NK-92 treated with Interleukin-12 subunit alpha and Interleukin-12 subunit beta, amount 100 ng/mL, for 24 hours (cell line): ENCODE measurements around the gene GAL.

Source experiments
- DNase-seq: peaks from one replicate; lab custom pipeline; 2025; lab: John Stamatoyannopoulos, UW

GAL gene

DNA sequence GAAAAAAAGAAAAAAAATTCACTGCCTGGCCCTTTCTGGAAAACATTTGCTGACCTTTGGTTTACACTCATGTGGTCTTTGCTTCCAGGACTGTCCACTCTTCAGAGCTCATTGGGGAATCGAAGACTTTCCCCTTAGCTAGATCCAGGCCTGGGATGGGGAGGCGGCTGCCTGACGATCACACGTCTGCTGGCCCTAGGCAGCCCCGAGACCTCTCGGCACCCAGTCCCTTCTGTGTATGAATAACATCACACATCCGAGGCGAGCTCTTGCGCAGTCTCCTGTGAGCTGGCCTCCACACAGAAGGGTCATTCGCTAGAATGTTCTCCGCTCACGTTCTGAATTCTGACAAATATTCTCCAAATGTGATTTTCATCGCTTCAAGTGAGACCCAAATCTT, 25.7 kb upstream of the GAL start:
- DNase-seq: no peak

DNA sequence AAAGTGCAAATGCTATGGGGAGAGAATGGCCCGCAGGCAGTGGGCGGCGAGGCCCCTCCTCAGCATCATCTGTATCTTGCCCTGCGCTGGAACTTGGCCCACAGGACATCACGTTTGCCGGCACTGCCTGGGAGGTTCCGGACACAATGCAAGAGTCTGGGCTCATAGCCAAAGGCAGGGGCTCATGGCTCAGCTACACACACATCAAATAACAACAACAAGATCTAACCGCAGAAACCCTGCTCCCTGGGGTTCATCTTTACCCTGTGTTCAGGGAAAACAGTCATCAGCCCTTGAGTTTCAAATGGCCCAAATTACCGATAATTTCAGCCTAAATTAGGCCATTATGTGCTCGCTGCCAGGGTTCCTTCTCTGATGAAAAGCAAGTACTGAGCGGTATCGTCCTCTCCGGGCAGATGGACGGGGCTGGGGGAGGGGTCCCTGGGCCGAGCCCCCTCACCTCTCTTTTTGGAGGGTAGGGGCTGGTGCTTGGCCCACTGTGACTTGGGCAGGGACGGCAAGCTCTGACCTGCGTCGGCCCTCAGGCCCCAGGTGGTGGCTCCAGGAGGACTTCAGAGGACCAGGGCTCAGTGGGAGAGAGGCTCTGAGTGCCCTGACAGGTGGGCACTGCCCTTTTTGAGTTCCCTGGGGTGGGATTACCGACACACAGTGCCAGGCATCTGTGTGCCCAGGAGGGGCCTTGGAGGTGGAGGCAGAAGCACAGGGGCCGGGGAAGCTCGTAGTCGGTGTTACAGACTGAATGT, 25.0 kb upstream of the GAL start:
- DNase-seq: no peak

DNA sequence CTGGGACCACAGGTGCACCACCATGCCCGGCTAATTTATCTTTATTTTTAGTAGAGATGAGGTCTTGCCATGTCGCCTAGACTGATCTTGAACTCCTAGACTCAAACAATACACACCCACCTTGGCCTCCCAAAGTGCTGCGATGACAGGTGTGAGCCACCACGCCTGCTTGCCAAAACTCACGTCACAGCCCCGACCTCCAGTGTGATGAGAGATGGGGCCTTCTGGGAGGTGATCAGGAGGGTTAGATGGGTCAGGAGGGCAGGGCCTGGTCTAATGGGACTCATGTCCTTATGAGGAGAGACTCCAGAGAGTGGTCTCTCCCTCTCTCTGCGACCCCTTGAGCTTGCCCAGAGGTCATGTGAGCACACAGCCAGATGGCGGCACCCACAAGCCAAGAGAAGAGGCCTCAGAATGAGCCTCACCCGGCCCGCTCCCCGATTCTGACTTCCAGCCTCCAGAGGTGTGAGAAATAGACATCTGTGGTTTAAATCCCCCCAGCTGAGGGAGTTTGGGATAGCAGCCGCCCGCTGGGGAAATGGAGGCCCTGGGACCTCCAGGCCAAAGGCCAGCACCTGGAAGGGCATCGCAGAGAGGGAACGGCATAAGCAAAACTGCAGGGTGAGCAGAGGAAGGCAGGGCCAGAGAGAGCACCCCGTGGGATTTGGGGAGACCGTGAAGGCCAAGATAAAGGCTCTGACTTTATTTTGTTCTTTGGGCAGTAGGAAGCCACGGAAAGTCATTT, 24.1 kb upstream of the GAL start:
- no peak for DNase-seq

DNA sequence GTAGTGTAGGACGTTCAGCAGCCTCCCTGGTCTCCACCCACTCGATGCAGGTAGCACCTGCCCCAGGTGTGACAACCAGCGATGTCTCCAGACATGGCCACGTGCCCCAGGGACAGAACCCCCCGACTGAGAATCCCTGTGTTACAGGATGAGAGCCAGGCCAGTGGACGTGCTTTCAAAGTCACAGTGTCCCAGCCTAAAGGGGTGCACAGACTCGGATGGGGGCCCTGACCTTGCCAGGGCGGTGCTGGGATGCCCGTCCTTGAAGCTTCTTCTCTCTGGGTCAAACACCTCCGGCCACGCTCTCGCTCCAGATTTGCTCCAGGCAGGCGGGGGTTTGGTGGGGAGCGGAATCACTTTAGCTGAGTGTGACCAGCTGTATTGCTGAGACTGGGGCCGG, 23.3 kb upstream of the GAL start:
- DNase-seq: no peak

DNA sequence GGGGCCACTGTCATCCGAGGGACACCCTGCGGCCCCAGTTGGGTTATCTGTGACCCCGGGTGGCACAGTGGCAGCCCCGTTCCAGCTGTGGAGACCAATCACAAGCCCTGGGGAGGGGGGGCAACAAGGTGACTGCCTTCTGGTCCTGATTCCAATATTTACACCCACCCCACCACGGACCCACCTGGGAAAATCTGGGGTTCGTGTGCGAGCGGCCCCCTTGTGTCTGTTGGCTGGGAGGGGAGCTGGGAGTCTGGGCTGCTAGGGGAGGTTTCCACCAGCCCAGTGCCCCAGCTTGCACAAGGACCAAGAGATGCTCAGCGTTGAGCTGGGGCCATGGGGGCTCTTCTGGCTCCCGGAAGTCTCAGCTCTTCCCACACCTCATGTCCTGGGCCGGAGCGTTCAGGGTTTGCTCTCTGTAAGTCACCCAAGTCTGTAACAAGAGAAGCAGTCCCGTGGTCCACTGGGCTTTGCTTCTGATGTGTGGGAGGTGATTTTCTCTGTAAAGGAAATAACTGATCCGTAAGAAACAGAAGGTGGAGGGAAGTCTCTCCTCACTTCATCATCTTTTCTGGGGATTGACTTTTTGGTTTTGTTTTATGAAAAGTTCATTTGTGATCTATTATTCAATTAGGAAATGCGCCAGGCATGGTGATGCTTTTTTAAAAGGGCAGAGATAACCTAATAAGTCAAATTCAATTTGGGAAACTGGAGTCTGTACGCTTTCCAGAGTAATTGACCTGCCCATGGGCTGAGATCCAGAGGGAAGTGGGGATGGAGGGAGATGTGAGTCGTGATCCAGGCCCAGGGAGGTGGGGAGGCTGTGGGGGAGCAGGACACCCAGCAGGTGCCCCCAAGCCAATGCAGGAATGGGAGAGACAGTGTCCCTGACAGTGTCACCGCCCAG, 22.4 kb upstream of the GAL start:
- no peak for DNase-seq

DNA sequence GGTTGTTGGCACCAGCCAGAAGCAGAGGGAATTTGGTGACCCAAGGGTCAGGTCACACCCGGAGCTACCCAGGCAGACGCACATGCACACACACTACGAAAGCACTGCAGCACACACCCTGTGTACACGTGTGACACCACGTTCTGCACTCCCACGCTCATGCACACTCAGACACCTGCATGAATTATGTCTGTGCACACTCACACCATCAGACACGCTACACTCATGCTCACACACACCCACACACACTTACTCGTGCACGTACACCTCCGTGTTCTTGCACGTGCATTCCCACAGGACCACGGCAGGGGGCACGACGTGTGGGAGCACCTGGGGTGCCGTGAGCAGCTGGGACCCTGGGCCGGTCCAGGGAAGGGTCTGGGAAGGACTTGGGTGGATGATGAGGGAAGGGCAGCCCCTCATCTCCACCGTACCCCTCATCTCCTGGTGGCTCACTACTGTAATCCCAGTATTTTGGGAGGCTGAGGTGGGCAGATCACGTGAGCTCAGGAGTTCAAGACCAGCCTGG, 20.8 kb upstream of the GAL start:
- no peak for DNase-seq

DNA sequence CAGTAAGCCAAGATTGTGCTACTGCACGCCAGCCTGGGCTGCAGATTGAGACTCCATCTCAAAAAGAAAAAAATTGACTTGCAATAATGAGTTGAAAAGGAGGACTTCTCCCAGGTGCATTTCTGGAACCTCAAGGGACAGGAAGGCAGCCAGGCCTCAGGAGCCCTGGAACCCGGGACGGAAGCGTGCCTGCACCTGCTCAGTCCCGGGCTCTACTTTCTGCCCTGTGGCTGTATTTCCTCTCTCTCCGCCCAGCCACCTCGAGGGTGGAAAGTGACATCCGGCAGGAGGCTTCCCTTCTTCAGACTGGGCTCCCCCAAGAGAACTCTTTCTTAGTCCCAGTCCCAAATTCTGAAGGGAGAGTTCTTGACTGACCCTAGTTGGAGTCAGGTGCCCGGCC, 20.2 kb upstream of the GAL start:
- DNase-seq: no peak

DNA sequence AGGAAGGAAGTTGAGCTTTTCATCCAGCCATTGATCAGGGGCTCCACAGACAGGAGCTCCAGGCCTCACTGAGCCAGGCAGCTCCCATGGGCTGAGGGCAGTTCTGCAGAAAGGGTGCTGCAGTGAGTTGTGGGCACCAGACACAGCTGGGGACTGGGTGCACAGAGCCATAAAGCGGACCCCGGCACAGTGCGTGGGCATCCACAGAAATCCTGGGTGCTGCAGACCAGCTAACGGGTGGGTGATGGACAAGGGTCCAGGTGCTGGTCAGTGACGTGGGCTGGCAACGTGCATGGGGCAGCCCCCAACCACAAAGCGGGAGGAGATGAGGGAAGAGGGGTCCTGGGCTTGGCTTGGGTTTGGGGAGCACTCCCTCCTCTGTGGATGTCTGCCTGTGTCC, 19.4 kb upstream of the GAL start:
- DNase-seq: no peak

DNA sequence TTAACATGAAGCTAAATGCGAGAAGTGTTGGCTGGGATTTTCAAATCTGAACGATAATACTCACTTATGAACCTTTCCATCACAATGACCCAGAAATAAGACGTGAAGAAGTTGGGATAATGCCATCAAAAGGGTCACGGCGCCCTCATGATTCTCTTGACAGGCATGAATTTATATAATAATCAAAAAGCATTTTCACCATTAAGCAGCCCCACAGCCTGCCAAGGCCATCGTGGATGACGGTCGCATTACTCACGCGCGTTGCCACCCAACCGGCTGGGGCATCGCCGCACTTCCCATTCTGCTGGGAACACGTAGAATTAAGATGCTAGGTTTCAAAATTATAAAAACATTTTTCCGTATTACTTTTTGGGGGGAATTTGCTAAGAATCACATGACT, 18.9 kb upstream of the GAL start:
- DNase-seq: no peak

DNA sequence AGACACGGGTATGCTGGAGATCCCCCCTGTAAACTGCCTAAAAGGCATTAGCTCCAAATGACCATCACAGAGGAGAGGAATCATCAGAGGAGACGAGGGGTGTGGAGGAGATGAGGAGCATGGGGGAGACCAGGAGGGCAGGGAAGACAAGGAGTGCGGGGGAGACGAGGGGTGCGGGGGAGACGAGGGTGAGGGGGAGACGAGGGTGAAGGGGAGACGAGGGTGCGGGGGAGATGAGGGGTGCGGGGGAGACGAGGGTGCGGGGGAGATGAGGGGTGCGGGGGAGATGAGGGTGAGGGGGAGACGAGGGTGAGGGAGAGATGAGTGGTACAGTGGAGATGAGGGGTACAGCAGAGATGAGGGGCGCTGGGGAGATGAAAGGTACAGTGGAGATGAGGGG, 17.5 kb upstream of the GAL start:
- no peak for DNase-seq

DNA sequence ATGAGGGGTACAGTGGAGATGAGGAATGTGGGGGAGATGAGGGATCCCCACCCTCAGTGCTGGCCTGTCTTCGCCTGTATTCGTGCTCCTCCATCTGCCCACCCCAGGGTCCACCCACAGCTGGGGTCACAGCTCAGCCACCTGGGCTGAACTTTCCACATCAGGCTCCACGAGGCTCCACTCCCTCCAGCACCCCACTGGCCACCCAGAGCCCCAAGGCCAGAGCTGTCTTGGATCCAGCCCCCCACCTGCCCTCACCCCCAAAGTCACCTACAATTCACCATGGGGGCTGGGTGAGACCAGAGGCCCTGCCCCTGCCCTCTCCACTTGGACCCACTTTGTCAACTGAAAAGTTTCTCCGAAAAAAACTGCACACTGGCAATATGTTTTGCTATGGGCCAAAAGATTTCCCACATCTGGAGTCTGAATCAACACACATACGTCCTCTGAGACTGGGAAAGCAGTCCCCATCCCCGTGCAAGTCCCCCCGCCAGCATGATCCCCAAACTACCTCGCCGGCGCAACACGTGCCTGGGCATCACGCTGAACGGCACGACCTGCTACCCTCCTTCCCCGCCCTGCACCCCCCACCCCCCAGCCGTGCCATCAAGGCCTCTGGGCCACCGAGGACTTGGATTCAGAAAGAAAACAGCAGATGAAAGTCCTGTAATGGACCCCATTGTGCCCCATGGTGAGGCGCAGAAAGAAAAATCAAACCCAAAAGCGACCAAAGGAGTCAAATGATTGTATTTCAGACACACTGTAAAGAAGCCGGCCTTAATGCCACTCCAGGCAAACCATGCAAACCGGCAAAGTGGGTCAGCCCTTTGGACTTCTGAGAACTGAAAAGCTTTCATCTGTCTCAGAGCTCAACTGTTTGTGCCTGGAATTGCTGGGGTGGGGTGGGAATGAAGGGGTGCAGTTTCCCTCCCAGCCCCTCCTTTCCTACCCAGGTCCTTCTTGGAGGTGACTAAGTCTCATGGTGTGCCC, 16.5 kb upstream of the GAL start:
- no peak for DNase-seq

DNA sequence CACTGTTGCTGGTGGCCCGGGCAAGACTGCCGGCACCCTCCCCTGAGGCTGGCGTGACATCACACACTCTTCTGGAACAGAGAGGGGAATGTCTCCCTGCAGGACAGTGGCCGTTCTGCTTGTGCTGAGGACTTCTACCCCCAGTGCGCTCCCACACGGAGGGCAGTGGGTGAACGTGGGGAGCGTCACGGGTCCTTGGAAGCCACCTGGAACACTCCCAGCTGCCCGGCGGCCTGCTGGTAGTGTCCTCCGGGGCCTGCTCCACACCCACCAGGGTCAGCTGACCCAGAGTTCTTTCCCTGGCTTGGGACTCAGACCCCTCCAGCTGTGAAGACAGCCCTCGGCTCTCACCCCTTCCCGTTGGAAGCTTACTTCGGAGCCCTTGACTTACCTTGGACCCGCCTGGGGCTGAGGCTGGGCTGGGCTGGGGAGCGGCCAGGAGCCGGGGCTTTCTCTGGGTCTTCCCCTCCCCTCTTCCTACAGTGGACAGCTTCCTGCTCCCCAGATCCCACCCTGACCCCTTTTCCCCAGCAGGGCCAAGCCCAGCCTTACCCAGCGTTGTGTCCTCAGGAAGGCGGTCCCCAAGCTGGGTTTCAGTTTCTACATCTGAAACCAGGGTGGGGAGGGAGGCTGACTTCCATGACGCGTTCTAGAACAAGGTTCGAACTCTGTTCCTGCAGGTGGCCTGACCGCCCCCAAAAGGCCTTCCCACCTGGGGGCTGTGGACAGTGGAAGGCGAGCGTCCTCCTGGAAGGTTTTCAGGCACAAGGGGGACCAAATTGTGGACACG, 14.8 kb upstream of the GAL start:
- no peak for DNase-seq

DNA sequence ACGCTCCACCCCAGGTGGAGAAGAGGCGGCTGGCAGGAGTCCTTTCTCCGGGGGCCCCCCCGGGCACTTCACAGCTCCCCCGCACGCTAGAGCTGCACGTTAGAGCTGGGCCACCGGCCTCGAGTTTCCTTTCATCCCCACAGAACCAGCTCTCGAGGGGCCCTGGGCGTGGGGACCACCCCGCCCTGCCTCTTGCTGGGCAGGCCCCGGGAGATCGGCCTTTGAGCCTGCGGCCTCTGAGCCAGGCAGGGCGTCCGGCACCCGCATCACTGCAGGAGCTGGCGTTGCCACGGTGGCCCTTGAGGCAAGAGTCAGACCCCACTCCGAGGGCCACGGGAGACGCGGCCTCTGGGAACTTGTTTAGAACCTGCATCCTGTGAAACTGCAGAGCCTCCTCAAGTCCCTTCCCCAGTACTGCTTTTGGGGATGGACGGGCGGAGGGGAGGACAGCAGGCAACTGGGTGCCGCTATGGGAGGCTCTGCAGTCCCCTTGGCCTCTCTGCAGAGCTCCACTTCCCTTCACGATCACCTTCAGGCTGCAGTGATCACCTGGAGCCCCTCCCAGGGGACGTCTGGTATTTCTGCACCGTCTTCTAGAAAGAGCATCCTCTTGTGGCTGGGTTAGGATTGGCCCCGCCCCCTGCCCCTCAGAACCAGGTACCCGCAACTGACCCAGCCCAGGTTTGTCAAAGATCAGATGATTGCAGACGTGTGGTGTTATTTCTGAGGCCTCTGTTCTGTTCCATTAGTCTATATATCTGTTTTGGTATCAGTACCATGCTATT, 13.9 kb upstream of the GAL start:
- no peak for DNase-seq

DNA sequence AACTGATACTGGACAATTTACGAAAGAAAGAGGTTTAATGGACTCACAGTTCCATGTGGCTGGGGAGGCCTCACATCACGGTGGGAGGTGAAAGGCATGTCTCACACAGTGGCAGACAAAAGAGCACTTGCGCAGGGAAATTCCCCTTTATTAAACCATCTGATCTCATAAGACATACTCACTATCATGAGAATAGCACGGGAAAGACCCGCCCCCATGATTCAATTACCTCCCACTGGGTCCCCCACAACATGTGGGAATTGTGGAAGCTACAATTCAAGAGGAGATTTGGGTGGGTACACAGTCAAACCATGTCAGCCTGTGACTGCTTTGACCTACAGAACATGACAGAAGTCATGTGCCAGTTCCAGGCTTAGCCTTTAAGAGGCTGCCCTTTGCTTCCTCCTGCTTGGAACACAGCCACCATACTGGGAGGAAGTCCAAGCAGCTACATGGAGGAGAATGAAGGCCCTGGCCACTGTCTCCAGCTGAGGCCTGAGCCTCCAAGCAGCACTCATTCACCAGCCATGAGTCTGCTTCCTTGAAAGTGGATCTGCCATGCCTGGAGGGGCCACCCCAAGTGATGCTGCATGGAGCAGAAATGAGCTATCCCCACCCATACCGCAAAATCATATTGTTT, 10.9 kb upstream of the GAL start:
- no peak for DNase-seq

DNA sequence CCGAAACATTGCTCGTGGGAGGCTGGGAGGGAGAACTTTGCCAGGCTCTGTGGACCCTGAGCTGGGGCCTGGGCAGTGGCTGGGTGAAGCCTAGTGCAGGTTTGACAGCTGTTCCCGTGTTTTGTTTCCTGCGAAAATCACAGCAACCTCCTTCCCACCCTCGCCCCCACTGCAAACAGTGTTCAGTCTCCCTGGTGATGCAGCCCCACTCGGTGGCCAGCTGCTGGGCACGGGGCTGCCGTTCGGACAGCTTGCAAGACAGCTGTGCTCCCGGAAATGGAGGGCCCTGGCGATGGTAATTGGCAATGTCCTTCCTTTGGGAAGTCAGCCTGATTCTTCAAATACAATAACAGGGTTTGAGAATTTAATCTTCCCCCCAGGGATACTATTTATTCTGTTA, 10.4 kb upstream of the GAL start:
- DNase-seq: no peak

DNA sequence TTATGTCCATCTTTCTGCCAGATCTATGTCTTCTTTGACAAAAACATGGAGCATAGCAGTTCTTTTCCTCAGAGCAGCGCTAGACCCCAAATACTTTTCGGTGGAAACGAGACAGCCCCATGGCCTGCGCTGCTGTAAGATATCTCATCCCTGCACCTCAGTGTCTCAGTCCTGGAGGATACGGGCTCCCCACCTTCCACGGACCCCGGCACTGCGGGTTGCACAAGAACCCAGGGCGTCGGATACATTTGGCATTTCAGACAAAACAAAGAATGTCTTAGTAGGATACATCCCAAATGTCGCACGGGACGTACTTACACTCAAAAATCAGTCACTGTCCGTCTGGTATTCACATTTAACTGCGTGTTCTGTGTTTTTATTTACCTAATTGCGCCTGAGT, 9.9 kb upstream of the GAL start:
- DNase-seq: no peak

DNA sequence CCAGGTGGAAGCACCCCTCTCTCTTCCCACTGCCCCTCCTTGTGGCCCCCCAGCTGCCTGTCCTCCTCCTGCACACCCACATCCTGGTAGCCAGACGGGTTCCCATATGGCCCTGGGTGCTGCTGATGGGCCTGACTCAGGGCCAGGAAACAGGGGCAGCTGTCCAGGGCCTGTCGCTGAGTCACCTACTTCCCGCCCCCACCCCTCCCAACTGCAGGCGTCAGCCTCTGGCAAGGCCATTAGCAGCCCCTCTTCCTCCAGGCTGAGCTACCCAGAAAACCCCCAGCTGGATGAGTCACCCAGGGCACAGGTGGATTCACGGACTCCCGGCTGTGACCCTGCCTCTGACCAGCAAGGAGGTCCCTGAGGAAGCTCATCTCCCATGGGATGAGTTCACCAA, 6.9 kb upstream of the GAL start:
- DNase-seq: no peak

DNA sequence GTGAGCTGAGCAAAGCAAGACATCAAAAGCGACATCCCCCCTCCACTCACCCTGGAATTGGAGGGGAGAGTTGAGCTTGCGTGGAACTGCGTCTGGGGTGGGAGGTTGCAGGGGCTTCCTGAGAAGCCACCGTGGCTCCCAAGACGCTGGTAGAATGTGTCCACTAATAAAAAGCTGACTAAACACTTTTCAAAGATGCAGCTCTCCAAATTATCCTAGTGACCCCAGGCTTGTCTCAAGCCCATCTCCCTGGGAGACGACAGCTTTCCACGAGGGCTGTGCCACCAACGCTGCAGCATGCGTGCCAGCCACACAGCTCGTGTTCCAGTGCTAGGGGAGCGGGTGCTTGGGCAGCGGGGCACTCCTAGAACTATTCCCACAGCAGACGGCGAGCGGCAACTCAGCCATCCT, 6.3 kb upstream of the GAL start:
- DNase-seq: no peak

DNA sequence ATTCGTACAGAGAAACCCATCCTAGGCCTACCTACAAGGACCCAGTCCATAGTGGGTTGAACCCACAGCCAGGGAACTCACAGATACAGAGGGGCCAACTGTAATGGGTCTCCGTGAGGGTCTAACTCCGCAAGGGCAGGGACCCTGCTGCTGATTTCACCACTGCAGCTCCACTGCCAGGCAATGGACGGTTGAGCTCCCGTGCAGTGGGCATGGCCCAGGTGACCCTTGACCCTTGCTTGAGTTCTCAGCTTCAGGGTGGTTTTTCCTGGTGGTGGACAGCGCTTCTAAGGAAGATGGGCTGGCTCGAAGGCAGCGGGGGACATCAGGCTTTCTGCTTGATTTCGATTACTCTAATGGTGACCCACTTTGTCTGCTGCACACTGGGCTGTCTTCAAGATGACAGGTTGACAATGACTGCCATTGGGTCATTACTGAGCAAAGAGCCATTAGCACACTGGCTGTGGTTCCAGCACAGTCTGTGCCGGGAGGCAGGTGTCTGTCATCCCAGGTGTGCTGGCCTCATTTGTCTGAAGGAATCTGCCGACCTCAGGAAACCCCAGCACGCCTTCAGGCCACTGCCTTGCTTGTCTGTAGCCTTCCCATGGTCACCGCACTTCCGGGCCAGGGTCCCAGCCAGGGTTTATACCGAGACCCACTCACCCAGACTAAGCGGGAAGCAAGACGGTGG, 3.7 kb upstream of the GAL start:
- no peak for DNase-seq
